PC-3 (cell line): ENCODE measurements around the gene CCN2. TPM values are rescaled to one million over a fixed set of nuclear protein-coding genes. Genes with fewer than 3 reads are reported as not detected.

ENCODE experiments used
- ATAC-seq: fragments of 200-7000 bp; cut with Tn5 transposase; 2 replicates; pipeline ENCODE4 v1.9.1; 2020; ENCODE audit warnings: mild to moderate bottlenecking, moderate library complexity
- BruUV-seq: library from RNA; stranded (reverse); fragments of 400-500 nt; replicated peaks from 2 replicates; lab custom pipeline; 2021; lab: Mats Ljungman, UMichigan
- CTCF ChIA-PET: fragments of 300-600 bp; sonication (Branson Sonifier 250); formaldehyde crosslinking; loops from one replicate; lab custom pipeline; 2022; ENCODE audit warnings: antibody characterized with exemption; lab: Charles Lee
- POLR2A ChIA-PET: fragments of 300-600 bp; sonication (Branson Sonifier 250); formaldehyde crosslinking; loops from one replicate; lab custom pipeline; 2022; ENCODE audit warnings: antibody characterized with exemption; ENCODE audit not compliant: unreplicated experiment; lab: Charles Lee
- DNase-seq: peaks from one replicate; pipeline ENCODE4 v3.0.0-alpha.2; 2015
- H2AFZ ChIP-seq: fragments of 300-600 bp; sonication (generic); 2 replicates; pipeline ENCODE4 v1.6.0; 2016; ENCODE audit warnings: antibody characterized with exemption, low read length
- H3F3A ChIP-seq: fragments of 300-600 bp; sonication (generic); one replicate; pipeline ENCODE4 v1.6.0; 2017; ENCODE audit warnings: antibody characterized with exemption, low read length, control low read depth, mild to moderate bottlenecking; ENCODE audit not compliant: unreplicated experiment
- H3K27ac ChIP-seq: fragments of 300-600 bp; sonication (generic); 2 replicates; pipeline ENCODE4 v1.5.1; 2016; ENCODE audit warnings: mild to moderate bottlenecking, low read length
- H3K27me3 ChIP-seq: fragments of 300-600 bp; sonication (generic); 2 replicates; pipeline ENCODE4 v1.6.1; 2016; ENCODE audit warnings: low read length, mixed read lengths
- H3K36me3 ChIP-seq: fragments of 300-600 bp; sonication (generic); 2 replicates; pipeline ENCODE4 v1.6.1; 2016; ENCODE audit warnings: low read depth, mixed run types, low read length, mixed read lengths
- H3K4me1 ChIP-seq: fragments of 300-600 bp; sonication (generic); 2 replicates; pipeline ENCODE4 v1.5.1; 2016; ENCODE audit warnings: low read length; ENCODE audit not compliant: insufficient read depth
- H3K4me2 ChIP-seq: fragments of 300-600 bp; sonication (generic); 2 replicates; pipeline ENCODE4 v1.6.0; 2016; ENCODE audit warnings: low read length
- H3K4me3 ChIP-seq: fragments of 300-600 bp; sonication (generic); 2 replicates; pipeline ENCODE4 v1.5.1; 2016; ENCODE audit warnings: mild to moderate bottlenecking, low read length, mixed read lengths
- H3K79me2 ChIP-seq: fragments of 300-600 bp; sonication (generic); 2 replicates; pipeline ENCODE4 v1.6.1; 2017; ENCODE audit warnings: low read length, mixed read lengths
- H3K9ac ChIP-seq: fragments of 300-600 bp; sonication (generic); 2 replicates; pipeline ENCODE4 v1.6.0; 2016; ENCODE audit warnings: mild to moderate bottlenecking, low read length
- H3K9me2 ChIP-seq: fragments of 300-600 bp; sonication (generic); replicated peaks from 2 replicates; pipeline ENCODE4 v1.6.1; 2016; ENCODE audit warnings: mixed run types, low read length, mixed read lengths
- H3K9me3 ChIP-seq: fragments of 300-600 bp; sonication (generic); 2 replicates; pipeline ENCODE4 v1.6.1; 2016; ENCODE audit warnings: low read length, mixed read lengths
- H4K20me1 ChIP-seq: fragments of 300-600 bp; sonication (generic); 2 replicates; pipeline ENCODE4 v1.6.1; 2016; ENCODE audit warnings: low read length, mixed read lengths
- EZH2 ChIP-seq: fragments of 300-600 bp; sonication (generic); IDR thresholded peaks from one replicate; pipeline ENCODE4 v1.6.1; 2017; ENCODE audit warnings: antibody characterized with exemption, mild to moderate bottlenecking, low read length; ENCODE audit not compliant: unreplicated experiment
- EZH2phosphoT487 ChIP-seq: fragments of 300-600 bp; sonication (generic); IDR thresholded peaks from 2 replicates; pipeline ENCODE4 v1.6.1; 2018; ENCODE audit warnings: mild to moderate bottlenecking, antibody characterized with exemption, low read length, borderline replicate concordance
- intact Hi-C: fragments of 100-400 bp; cut with micrococcal nuclease; formaldehyde crosslinking; loops from 2 replicates; pipeline ENCODE4 v1.9.0; 2023
- total RNA-seq: library from RNA; depleted of rRNA; stranded (reverse); fragments of >200 nt; gene quantifications from 2 replicates; pipeline ENCODE4 v1.2.3, GENCODE V29; 2014
- TF ChIP-seq, protein P1 (sequence below): fragments of 300-600 bp; sonication (generic); conservative IDR thresholded peaks from 2 replicates; pipeline ENCODE4 v1.5.1; 2017; ENCODE audit warnings: antibody characterized with exemption, low read depth, mild to moderate bottlenecking, low read length

Gene CCN2
- total RNA-seq, 1 experiment from 2014 or later, result 33.2 TPM

DNA sequence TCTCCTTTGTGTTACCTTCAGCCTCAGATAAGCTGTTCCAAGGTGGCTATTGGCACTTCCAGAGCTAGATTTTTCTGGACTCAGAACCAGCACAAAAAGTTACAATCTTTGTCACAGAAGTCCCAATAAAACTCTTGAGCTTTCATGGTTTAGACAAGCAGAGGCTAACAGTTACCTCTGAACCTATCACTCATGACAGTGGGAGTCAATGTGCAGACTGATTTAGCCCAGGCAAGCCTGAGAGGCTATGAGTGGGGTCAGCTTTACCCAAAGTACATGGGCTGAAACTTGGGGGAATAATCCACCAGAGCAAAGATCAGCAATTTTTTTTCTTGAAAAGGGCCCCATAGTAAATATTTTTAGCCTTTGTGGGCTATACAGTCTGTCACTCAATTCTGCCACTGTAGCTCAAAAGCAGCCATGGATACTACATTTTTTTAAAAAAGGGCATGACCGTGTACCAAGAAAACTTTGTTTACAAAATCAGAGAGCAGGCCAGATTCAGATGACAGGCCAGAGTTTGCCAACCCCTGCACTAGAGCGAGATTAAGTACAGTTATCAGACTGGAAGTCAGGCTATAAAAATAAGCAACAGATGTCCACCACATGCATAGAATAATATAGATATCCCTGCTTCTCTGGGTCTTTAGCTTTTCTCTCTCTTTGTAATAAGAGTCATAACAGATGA is 20.0 kb downstream of the CCN2 start:
- Histone ChIP-seq H3K79me2 (no peaks in the 10 kb centered on the region), H3K4me2 (no peak overlapping the region), H3K4me1 (no peaks in the 10 kb centered on the region), H2AFZ (no peak overlapping the region), H3K9ac (no peak overlapping the region), H3K27ac (no peak overlapping the region), H3F3A (no peaks in the 10 kb centered on the region), H3K27me3 (no peaks in the 10 kb centered on the region), H3K9me3 (no peaks in the 10 kb centered on the region), H4K20me1 (no peaks in the 10 kb centered on the region), H3K9me2 (no peaks in the 10 kb centered on the region), H3K36me3 (no peaks in the 10 kb centered on the region), H3K4me3 (no peak overlapping the region)
- no TSS peak for BruUV-seq
- intact Hi-C loops, result no loop called here
- DNase-seq, result no peak
- ChIA-PET POLR2A (interaction anchor here (0.5 kb wide), 1 partner anchor 20 kb away, joined by 4 read pairs; the partner anchor contains the start of gene CCN2), CTCF (no interaction called here)
- TF ChIP-seq EZH2 (no peak), EZH2phosphoT487 (no peak)
- TF ChIP-seq, protein P1, sequence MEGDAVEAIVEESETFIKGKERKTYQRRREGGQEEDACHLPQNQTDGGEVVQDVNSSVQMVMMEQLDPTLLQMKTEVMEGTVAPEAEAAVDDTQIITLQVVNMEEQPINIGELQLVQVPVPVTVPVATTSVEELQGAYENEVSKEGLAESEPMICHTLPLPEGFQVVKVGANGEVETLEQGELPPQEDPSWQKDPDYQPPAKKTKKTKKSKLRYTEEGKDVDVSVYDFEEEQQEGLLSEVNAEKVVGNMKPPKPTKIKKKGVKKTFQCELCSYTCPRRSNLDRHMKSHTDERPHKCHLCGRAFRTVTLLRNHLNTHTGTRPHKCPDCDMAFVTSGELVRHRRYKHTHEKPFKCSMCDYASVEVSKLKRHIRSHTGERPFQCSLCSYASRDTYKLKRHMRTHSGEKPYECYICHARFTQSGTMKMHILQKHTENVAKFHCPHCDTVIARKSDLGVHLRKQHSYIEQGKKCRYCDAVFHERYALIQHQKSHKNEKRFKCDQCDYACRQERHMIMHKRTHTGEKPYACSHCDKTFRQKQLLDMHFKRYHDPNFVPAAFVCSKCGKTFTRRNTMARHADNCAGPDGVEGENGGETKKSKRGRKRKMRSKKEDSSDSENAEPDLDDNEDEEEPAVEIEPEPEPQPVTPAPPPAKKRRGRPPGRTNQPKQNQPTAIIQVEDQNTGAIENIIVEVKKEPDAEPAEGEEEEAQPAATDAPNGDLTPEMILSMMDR, result no peak
- no peak for ATAC-seq

DNA sequence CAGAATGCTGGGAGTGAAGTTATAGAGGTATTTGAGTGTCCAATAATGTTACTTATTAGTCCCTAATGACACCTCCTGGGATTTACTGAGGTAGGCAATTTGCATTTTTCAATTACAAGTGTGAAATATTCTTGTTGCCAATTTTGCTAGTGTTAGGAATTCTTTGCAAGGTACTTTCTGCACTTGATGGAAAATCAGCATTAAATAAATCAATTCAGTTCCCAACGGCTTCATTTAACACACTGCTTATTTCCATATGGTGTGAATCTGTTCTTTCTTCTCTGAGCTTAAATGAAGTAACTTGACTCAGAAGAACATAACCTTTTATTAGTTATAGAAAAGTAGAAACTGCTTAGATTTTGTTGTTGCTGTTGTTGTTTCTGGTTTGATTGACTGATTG is 21.2 kb downstream of the CCN2 start:
- no peaks in the 10 kb centered on the region for H3K79me2 ChIP-seq
- H3K4me2 ChIP-seq, result no peak overlapping the region
- no peaks in the 10 kb centered on the region for H3K9me2 ChIP-seq
- H4K20me1 ChIP-seq, result no peaks in the 10 kb centered on the region
- TF ChIP-seq, protein P1, result no peak
- TF ChIP-seq EZH2phosphoT487 (no peak), EZH2 (no peak)
- H3K4me1 ChIP-seq, result peaks cover 4% of the 10 kb centered on the region; the same call in 1 of the 2 replicates
- H3K9ac ChIP-seq, result no peak overlapping the region
- DNase-seq, result no peak
- intact Hi-C loops, result loop anchor here (5.0 kb wide), 1 partner anchor 347 kb away; no protein-coding TSS in a partner anchor
- BruUV-seq, result no TSS peak
- no peaks in the 10 kb centered on the region for H3K9me3 ChIP-seq
- H3K36me3 ChIP-seq, result no peaks in the 10 kb centered on the region
- no peak overlapping the region for H2AFZ ChIP-seq
- H3K4me3 ChIP-seq, result no peak overlapping the region
- ChIA-PET CTCF (no interaction called here), POLR2A (no interaction called here)
- H3K27me3 ChIP-seq, result no peaks in the 10 kb centered on the region
- no peaks in the 10 kb centered on the region for H3F3A ChIP-seq
- no peak for ATAC-seq
- no peak overlapping the region for H3K27ac ChIP-seq

- ATAC-seq (no peak), DNase-seq (no peak)
- POLR2A ChIA-PET, result no interaction called here
- Histone ChIP-seq H3K4me2 (no peak overlapping the region), H2AFZ (no peak overlapping the region), H3K79me2 (no peaks in the 10 kb centered on the region), H3K9me3 (no peaks in the 10 kb centered on the region), H4K20me1 (no peaks in the 10 kb centered on the region), H3K4me1 (peaks cover 4% of the 10 kb centered on the region; the same call in 1 of the 2 replicates), H3K9ac (no peak overlapping the region), H3K9me2 (no peaks in the 10 kb centered on the region), H3F3A (no peaks in the 10 kb centered on the region), H3K36me3 (no peaks in the 10 kb centered on the region), H3K4me3 (no peak overlapping the region), H3K27me3 (no peaks in the 10 kb centered on the region), H3K27ac (no peak overlapping the region)
- TF ChIP-seq EZH2phosphoT487 (no peak), EZH2 (no peak)
- TF ChIP-seq, protein P1, result no peak; the same call in 1 of the 2 replicates
- intact Hi-C loops, result loop anchor here (5.0 kb wide), 1 partner anchor 348 kb away; no protein-coding TSS in a partner anchor
- CTCF ChIA-PET, result no interaction called here
- BruUV-seq, result no TSS peak
Measured at GRCh38 chr6:131929264-131929663, 21.9 kb downstream of the CCN2 start.
